Tongue (tissue), 2 donors: ENCODE data around the gene PLCB3. TPM values are rescaled to one million over a fixed set of nuclear protein-coding genes. Genes with fewer than 3 reads are reported as not detected.
A peak's percentile ranks its signal among the peaks of the same experiment; 100 is the strongest.

Experiments used
- DNase-seq: peaks from one replicate; pipeline ENCODE4 v3.0.0-alpha.2; 2015
- total RNA-seq: library from RNA; depleted of rRNA; stranded (reverse); fragments of >200 nt; gene quantifications from one replicate; pipeline ENCODE4 v1.2.3, GENCODE V29; 2014

The PLCB3 gene
- 18.5 TPM for total RNA-seq

DNA sequence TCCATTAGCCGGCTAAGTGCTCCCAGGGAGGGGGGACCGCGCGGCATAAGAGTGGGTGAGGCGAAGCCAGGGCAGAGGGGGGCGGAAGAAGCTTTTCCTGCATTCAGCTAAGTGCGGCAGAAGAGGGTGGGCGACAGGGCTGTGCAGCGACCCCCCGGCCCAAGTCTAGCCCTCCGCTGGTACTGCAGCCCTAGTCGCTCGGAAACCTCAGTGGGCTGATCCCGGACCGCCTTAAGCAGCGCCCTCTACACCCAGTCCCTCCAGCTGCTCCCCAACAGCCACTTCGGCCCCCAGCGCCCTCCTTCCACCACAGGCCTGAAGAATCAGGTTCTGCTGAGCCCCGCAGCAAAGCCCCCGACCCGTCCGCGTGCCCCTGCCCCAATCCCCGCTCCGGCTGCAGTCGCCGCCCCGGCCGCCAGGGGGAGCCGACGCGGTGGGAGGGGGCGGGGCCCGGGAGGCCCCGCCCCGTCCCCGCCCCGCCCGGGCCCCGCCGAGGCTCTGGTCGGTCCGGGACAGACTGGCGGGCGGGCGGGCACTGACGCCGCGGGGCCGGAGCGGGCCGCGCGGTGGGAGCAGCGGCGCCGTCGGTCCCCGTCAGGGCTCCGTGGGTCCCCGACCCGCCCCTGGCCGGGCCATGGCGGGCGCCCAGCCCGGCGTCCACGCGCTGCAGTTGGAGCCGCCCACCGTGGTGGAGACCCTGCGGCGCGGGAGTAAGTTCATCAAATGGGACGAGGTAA lies at the start of gene PLCB3:
Gene PLCB3 (plus strand): TSS at position 515 of the 737 bp plus-strand sequence. CDS start 120 bp downstream, at position 635.
- DNase-seq, result peak; percentile 62

- no peak for DNase-seq
These were observed 49.8 kb upstream of the PLCB3 start for GRCh38 chr11:64201543-64201942.

DNA sequence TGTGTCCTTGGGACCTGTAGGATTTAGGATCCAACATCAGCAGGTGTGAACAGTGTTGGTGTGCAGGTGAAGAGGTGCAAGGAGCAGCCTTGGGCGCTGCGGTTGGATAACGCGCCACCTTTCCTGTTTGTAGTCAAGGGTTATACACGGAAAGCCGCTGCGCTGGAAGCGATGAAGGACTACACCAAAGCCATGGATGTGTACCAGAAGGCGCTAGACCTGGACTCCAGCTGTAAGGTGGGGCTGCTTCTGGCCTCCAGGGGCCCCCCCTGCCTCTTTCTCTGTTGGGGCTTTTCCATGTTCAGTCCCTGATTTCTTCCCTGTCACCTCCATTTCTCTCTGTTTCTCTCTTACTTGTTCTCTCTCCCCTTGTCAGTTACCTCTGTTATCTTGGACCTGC lies 48.3 kb upstream of the PLCB3 start:
- no peak for DNase-seq

GRCh38 chr11:64203421-64204079 lies 47.8 kb upstream of the PLCB3 start:
- no peak for DNase-seq

DNA sequence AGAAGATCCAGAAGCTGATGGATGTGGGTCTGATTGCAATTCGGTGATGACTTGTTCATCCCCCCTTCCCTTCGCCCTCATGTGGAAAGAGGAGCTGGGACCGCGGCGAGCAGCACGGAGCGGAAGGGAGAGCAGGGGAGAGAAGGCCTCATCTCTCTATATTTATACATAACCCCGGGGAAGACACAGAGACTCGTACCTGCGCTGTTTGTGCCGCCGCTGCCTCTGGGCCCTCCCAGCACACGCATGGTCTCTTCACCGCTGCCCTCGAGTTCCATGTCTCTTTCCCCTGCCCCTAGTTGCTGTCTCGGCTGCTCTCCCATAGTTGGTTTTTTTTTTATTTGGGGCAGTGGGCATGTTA lies 47.3 kb upstream of the PLCB3 start:
- DNase-seq, result no peak

- peak; percentile 97 for DNase-seq
These were observed 46.8 kb upstream of the PLCB3 start for GRCh38 chr11:64204464-64204989.

GRCh38 chr11:64206457-64207255 lies 44.7 kb upstream of the PLCB3 start, which contains the start of gene FERMT3:
TSS of gene FERMT3 (plus strand) at chr11:64206721. CDS start at chr11:64207365, 644 bp downstream.
- DNase-seq, result no peak

DNA sequence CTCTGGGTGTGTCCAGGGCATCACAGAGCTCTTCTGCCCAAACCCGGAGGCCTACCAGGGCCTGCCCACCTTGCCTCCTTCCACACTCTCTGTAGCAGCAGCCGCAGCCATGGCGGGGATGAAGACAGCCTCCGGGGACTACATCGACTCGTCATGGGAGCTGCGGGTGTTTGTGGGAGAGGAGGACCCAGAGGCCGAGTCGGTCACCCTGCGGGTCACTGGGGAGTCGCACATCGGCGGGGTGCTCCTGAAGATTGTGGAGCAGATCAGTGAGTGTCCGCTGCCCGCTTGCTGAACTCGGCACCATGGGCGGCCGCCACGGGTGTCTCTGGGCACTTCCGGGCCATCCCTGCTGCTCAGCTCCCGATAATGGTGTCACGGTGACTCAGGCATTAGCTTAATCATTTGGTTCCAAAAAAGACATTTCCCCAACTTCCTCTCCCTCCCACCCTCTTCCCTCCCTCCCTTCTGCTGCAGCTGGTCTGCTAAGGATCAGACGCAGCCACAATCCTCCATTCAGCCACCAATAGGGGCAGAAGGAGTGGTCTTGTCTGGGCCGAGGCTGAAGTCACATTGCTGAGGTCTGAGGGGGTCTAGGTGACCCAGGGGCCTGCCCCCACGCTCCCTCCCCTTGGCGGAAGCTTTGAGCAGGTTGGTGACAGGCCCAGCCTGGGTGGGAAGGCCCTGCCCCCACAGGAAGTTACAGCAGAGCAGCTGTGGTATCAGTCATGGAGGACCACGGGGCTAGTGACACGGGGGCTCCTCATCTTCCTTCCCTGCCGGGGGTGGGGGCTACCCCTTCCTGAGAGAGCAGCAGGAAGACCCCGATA lies 43.9 kb upstream of the PLCB3 start:
- DNase-seq, result peak; percentile 79

DNA sequence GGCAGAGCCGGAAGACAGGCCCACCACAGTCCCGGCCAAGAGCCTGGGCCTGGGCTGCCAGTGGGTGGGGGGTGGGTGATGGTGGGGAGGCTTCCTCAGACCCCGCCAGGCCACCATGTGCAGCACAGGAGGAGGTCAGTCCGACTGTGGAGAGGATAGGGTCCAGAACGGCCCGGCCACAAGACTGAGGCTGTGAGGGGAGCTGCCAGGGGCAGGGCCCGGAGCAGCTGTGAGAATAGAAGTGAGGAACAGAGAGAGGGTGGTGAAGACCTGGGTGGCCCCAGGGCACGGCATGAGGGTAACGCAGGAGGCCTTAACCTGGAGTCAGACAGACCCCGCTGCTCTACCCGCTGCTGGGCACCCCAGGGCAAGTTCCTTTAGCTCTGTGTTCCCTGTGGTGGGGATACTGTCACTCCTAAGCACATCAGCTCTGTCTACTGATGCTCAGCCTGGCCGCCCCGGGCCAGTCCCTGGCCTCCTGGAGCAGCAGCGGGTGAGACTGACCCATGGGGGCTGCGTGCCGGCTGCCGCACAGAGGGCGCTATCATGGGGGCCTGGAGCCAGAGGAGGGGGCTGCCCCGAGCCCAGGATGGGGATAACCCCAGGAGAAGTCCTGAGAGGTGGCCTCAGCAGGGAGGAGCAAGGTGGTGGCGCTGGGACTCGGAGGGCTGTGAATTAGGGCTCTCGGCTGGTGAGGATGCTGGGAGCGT lies 43.1 kb upstream of the PLCB3 start:
- no peak for DNase-seq

DNA sequence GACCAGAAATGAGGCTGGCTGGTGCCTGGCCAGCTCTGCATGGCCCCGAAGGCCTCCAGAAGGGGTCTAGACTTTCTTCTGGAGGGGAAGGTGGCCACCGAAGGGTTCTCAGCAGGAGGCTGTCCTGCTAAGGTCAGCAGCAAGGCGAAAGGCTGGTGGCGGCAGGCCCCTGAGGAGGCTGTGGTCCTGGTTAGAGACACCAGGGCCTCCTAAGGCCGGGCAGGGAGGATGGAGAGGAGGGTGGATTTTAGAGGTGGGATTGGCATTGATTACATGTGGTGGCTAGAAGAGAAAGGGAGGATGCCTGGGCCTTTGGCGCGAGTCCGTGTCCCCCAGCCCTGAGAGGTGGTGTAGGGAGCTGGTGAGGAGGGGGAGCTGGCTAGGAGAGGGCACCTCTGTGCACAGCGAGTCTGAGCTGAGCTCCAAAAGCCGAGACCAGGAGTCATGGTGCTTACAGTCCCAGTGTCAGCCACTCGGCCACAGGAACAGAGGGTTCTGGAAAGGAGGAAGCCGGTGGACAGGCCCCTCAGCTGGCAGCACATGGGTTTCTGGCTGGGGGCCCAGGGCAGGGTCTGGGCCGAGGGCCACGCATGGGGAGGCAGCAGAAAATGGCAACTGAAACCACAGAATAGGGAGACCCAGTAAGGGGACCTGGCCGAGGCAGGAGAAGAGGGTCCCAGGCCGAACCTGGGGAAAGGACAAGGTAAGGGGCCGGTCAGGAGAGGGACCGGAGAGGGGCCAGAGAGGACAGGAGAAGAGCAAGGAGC lies 42.4 kb upstream of the PLCB3 start:
- DNase-seq, result no peak

- DNase-seq, result no peak
These were observed 41.8 kb upstream of the PLCB3 start for GRCh38 chr11:64209563-64209843.

- no peak for DNase-seq
These were observed 40.9 kb upstream of the PLCB3 start for GRCh38 chr11:64210301-64211020.

GRCh38 chr11:64211181-64211872 lies 40.0 kb upstream of the PLCB3 start:
- no peak for DNase-seq

- no peak for DNase-seq
These were observed 34.5 kb upstream of the PLCB3 start for GRCh38 chr11:64216879-64217278.

- DNase-seq, result no peak
These were observed 32.5 kb upstream of the PLCB3 start for GRCh38 chr11:64218628-64219353.

DNA sequence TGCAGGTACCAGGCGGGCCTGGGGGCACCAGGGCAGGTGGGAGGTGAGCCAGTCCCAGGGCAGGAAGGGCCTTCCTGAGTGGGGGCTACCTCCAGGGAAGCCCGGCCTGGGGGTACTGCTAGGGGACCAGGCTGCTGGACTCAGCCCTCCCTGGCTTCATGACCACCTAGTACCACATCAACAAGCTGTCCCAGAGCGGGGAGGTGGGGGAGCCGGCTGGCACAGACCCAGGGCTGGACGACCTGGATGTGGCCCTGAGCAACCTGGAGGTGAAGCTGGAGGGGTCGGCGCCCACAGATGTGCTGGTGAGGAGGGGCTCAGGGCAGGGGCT lies 32.0 kb upstream of the PLCB3 start:
- no peak for DNase-seq

DNA sequence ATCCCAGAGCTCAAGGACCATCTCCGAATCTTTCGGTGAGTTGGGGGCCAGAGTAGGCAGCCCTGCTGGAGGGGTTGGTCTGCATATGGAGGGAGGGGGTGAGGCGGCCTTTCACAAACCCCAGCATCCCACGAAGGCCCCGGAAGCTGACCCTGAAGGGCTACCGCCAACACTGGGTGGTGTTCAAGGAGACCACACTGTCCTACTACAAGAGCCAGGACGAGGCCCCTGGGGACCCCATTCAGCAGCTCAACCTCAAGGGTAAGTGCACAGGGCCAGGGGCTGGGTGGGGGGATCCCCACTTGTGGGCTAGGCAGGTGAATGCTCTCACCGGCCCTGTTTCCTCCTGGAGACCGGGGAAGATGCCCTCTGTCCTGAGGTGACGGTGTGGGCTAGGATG lies 31.6 kb upstream of the PLCB3 start:
- DNase-seq, result no peak

DNA sequence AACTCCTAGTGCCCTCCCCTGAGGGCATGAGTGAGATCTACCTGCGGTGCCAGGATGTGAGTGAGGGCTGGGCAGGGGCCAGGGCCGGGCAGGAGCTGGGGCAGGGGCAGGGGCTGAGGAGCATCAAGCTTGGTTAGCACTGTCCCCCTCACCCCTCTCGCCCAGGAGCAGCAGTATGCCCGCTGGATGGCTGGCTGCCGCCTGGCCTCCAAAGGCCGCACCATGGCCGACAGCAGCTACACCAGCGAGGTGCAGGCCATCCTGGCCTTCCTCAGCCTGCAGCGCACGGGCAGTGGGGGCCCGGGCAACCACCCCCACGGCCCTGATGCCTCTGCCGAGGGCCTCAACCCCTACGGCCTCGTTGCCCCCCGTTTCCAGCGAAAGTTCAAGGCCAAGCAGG lies 31.1 kb upstream of the PLCB3 start:
- DNase-seq, result no peak

DNA sequence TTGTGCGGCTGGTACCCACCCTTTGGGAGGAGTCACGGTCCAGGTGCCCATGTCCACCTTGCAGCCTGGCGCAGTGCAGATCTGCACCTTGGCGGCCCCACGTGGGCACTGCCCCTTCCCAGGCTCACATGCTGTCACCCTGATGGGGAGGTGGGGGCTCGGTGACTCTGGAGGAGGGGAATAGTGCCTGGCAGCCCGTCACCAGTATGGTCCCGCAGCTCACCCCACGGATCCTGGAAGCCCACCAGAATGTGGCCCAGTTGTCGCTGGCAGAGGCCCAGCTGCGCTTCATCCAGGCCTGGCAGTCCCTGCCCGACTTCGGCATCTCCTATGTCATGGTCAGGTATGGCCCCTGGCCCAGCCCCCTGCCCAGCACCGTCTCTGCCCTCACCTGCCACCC lies 30.5 kb upstream of the PLCB3 start:
- DNase-seq, result no peak
